GM19043 (cell line): ENCODE data around the gene MACROD2.

Experiments used
- ATAC-seq: cut with Tn5 transposase; IDR thresholded peaks from one replicate; pipeline ENCODE4 v1.9.1; 2021; ENCODE audit warnings: low read depth; ENCODE audit not compliant: unreplicated experiment

Gene MACROD2

DNA sequence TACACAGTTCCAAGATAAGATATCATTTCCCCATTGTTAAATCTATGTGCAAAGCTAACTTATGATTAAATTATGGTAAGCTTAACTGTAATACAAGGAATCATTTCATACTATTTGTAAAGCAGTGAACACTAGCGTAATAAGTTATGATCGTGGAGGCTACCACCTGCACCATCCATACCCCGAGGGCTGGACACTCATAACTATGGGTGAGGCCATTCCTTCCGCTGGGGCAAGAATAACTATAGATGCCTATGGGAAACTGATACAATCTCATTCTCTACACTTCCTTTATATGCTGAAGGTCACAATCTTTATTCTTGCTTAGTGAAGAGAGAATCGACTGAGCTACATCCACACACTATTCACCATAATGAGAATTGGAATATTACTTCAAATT lies 1258.1 kb downstream of the MACROD2 start:
- ATAC-seq = no peak

DNA sequence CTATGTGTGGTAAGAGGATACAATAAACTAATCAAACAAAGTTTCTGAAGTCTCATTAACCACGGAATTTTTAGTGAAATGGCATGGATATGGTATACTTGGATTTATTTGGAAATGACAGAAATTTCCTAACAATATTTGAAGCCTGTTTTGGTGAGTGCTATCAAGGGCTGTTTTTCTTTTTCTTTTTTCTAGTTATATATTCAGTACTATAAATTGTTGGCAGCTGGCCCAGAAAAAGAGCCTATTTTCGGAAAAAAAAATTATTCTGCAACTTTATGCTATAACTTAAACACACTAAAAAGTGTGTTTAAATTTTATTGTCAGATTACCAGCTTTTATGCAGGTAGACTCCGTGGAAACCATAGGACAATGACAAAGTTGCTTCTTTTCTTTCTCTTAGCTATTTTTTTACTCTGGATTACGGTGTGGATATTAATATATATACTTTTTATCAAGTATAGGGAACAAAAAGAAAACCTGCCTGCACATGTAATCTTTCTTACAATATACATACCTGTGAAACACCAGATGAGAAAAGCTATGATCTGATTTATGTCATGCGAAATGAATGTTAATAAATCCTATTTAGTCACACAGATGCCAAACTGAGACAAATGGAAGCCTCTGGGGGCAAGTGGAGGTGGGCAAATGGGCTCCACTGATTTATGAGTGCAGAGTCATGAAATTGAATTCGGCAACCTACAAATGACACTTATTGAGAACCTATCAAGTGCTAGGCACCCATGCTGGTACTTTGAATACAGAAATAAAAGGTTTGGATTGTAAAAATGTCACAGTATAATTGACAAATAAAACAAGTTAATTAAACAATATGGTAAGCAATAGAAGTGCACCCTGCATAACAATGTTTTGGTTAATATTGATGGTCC lies 1261.6 kb downstream of the MACROD2 start:
- ATAC-seq = no peak

DNA sequence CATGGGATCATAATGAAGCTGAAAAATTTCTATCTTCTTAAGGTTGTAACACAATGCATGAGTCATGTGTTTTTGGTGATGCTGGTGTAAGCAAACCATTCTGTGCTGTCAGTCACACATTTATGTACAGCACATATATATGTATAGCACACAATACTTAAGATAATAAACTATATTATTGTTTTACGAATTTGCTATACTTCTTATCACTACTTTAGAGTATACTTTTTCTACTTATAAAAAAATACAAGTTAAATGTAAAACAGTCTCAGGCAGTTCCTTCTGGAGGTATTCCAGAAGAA lies 1262.2 kb downstream of the MACROD2 start:
- ATAC-seq = no peak

DNA sequence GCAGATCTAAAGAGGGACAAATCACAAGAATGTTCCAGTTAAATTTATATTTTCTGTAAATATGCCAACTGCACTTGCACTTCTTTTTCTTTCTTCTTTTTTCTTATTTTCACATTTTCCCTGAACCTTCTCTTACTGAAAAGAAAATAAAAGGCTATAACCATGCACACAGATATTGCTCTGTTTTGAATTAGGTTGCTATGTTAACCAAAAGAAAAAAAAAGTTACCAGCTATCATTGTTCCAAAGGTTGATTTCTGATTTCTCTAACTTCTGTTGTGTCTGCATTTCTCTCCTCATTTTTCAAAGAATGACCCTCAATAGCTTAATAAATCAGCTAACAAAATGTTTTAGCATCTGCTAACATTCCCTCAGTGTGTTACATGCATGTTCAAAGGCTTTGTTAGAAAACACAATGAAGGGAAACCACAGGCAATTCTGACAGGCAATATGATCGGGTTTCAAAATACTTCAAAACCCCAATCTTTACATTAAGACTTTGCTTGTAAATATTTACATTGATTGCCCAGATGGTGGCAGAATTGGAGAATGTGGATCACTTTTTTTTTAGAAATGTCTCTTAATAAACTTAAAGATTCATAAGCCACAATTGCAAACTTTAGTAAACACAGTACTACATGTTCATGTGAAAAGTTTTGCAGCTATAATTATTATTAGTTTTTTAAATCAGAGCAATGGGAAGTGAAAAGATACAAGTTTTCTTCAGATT lies 1270.4 kb downstream of the MACROD2 start:
- ATAC-seq = no peak

DNA sequence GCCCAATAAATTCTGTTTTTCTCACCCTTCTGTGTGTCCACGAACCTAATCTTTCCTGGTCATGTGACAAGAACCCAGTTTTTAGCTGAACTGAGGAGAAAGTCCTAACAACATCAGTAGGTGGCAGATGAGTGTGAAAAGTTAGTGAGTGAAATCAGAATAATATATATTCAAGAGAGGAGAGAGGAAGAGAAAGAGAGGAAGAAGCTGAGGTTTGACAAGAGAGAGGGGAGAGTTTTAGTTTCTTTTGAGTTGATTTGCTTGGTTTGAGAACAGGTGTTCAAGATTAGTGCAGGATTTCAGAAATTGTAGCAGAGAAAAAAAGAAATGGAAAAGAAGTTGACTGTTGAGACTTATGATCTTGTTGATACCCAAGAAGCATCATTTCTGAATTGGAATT lies 1272.6 kb downstream of the MACROD2 start:
- ATAC-seq = no peak

DNA sequence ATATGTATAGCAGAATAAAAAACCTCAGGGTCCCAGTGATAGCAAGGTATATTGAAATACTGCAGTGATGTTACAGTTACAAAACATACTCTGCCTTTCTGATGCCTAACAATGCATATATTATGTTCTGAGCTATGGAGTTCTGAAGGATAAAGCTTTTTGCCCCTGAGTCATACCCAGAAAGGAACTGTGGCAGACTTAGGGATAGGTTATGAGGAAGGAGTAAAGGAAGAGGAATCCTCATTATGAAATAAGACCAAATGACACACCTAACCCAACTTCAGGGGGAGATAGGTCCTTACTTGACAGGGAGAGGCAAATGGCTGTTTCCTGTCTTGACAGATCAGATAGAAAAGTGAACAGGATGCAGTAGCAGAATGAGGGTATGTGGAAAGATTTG lies 1282.7 kb downstream of the MACROD2 start:
- no peak for ATAC-seq

DNA sequence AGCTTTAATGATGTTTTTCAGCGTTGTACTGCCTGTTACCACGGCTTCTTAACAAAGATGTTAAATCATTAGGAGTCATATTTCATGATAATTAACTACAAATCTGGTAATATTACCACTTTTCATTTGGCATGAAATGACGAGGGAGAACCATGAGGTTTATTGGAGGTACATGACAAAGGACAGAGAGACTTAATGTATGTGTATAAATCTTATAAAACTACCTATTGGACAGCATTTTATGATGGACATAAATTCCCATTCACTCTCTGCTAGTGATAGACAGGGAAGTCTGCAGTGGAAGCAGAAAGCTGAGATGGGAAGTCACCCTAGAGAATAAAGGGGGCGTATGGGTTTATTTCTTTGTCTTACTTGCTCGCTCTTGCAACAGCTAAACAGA lies 1292.0 kb downstream of the MACROD2 start:
- ATAC-seq = no peak

DNA sequence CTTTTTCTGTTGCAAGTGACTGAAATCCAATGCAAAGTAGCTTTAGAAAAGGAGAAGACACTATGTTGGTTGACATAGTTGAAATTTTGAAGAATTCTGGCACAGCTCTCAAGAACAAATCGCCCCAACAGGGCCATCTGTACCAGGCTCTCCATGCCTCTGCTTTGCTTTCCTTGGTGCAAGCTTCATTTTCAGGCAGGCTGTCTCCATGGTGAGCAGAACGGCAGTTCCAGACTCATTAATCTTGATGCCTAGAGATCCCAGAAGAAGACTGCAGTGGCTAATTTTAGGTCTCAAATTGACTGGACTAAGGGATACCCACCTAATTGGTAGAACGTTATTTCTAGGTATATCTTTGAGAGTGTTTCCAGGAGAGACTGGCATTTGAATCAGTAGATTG lies 1292.8 kb downstream of the MACROD2 start:
- no peak for ATAC-seq

DNA sequence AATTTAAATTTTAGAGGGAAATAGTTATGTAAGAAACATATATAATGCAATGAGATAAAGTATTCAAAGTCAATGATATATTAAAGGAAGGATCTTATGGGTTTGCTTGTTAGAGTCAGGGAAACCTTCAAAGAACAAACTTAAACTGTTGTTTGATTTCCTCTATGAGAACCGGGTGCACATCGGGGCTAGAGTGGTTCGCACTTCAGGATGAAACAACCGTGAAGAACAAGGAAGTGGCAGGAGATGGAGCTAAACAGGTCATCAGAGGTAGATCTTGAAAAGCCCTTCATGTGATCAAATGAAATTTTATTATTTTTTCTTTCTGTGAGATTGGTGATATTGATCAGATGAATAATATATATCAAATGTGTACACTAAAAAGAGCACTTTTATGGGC lies 1294.0 kb downstream of the MACROD2 start:
- ATAC-seq = no peak

DNA sequence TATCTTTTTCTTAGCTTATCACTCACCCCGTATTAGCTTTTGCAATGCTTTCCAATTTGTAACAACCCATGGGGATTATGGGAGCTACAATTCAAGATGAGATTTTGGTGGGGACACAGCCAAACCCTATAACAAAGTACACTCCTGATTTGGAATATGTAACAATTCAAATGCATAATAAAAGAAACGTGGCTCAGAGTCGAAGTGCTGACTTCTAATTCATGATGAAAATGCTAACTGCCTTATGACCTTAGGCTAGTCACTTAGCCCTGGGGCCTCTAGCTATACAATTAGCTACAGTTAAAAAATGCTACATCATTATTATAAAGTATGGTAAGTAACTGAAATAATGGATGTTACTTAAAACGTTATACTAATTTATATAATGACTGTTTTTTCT lies 1297.1 kb downstream of the MACROD2 start:
- no peak for ATAC-seq

DNA sequence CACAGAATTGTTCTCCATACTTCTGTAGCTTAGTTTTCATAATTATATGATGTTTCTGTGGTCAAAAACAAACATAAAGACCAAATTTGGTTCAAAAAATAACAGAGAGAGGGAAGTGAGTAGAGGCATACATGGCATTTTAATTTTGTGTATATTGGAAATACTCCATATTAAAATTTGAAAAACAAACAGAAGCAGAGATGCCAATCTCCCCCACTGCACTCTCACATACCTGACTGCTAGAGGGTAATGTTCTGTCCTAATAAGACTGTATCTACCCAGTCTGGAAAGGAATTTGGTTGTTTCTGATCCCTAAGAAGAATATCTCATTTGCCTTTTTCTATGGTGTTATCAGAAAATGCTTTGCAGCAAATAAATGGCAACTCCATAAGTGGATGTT lies 1301.1 kb downstream of the MACROD2 start:
- ATAC-seq = no peak

DNA sequence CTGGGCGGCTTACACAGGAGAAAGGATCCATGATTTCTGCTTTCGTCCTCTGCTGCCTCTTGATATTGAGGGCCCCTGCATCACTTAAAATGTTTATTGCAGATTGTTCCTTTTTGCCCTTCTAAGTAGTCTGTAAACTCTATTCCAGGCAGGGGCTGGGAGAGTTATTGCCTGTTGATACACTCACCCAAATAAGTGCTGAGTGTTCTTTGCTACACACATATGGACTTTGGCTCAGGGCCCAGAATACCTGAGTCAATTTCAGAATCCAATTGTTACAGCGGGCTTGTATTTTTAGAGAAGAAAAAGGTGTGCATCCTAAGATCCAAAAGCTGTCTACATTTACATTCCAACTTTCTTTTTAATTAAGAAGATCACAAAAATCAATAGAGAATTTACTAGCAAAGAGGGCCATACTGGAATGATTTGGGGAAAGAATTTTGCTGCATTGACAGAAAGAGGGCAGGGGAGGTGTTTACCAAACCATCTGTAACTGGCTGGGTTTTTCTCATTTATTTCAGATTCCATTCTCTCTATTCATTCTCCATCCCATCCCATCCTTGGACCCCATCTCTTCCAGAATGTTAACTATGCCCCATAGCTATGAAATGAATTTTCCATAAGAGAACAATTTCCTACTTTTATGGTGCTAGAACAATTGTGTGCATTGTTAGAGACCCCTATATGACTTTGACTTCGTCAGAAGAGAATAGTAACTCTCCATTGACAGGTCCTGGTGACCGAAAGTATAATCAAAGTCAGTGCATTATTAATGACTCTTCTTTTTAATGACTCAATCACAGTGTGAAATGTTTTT lies 1302.0 kb downstream of the MACROD2 start:
- ATAC-seq = no peak

DNA sequence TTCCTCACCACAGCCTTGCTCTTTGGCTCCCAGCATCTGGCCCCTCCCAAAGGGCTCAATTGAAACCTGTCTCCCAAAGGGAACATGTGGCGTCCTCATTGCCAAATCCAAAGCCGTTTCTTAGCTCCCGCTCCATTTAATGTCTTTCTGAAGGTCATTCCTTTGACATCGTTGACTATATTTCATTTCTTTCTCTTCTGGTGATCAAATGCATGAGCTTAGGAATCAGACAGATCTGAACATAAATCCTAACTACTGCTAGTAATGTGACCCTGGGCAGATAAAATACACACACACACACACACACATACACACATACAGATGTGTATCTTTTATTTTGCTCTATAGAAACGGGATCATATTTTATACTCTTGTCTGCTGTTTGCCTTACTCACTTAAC lies 1306.8 kb downstream of the MACROD2 start:
- no peak for ATAC-seq

DNA sequence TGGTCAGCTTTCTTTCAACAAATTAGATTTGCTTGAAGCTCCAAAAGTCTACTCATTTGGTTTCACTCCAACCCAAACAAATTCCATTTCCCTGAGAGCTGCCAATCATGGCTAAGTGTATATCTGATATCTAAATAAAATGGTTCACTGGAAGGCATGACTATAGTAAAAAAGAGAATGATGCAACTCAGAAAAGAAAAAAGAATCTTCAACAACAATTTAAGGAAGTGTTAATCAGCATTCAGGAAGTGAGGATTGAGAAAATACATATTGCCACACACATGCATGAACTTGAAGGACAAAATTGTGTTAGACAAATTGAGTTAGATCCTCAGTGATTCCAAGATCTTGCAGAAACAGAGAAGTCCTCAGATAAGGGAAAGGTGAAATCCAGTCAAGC lies 1315.0 kb downstream of the MACROD2 start:
- ATAC-seq = no peak

DNA sequence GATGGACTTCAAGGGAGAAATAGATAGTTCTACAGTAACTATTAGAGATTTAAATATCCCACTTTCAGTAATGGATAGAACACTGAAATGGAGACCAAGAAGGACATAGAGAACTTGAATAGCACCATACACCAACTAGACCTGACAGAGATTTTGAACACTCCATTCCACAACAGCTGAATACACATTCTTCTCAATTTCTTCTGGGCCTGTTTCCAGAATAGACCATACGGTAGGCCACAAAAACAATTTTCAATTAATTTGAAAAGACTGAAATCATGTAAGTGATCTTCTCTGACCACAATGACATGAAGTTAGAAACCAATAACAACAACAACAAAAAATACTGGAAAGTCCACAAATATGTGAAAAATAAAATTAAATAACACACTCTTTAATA lies 1321.2 kb downstream of the MACROD2 start:
- ATAC-seq = no peak

DNA sequence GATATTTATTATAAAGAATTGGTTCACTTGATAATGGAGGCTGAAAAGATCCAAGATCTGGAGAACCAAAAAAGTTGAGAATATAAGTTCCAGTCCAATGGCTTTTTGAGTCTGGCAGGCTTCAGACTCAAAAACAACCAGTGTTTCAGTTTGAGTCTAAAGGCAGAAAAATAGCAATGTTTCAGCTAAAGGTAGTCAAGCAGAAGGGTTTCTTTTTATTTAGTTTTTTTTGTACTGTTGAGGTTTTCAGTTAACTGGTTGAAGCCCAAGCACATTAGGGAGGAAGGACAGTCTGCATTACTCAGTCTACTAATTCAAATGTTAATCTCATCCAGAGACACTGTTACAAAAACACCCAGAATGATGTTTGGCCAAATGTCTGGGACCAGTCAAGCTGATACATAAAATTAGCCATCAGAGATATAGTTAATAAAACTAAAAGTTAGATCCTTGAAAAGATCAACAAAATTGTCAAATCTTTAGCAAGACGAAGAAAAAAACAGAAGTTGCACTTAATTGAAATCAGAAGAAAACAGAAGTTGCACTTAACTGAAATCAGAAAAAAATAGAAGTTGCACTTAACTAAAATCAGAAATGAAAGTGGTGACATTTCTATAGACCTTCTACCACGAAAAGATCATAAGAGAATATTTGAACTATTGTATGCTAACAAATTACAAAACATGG lies 1322.4 kb downstream of the MACROD2 start:
- ATAC-seq = peak; percentile 78

DNA sequence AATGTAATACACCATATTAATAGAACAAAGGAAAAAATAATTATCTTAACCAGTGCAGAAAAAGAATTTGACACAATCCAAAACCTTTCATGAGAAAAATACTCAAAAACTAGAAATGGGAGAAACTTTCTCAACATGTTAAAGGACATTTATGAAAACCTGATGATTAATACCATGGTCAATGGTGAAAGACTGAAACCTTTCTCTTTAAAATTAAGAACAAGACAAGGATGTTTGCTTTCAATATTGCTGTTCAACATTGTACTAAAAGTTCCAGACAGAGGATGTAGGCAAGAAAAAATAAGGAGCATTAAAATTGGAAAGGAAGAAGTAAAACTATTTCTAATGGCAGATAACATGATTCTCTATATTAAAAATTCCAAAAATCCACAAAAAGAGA lies 1323.4 kb downstream of the MACROD2 start:
- peak; percentile 29 for ATAC-seq

DNA sequence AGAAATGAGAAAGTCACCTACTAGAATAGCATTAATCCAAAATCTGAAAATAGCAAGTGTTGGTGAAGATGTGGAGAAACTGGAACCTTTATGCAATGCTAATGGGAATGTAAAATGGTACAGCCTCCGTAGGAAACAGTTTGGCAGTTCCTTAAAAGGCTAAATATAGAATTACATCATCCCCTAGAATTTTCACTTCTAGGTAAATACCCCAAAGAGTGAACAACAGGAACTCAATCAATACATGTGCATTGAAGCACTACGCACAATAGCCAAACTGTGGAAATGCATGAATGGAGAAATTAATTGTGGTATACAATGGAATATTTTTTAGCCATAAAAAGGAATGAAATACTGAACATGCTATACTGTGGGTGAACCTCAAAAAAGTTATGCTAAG lies 1324.1 kb downstream of the MACROD2 start:
- ATAC-seq = no peak

DNA sequence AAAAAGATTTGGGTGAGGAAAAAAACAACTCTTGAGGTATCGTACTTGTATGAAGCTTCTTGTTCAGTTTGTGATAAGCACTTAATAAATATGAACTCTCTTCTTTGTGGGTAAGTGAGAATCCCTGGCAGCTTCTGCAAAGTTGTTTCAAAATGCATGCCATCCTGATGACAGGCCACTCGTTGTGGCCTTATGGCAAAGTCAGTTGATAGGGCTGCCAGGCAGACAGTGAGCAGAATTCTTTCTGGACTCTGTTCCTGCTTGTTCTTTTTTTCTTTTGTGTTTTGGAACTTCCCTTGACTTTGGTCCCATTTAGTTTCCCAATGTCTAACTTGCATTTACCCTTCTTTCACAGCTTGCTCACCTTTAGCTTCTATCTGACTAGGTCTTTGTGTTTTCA lies 1325.6 kb downstream of the MACROD2 start:
- no peak for ATAC-seq

DNA sequence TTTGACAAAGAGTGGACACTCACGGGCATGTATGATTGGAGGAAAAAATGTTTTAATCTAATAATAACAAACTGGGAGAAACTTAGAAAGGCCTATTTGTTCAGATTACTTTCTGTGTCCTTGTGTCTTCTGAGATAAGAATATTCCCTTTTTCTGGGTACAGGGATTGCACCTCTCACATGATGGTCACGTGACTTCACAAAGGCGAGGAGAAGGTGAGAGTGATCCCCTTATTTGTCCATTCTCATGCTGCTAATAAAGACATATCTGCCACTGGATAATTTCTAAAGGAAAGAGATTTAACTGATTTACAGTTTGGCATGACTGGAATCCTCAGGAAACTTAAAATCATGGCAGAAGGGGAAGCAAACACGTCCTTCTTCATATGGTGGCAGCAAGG lies 1331.8 kb downstream of the MACROD2 start:
- no peak for ATAC-seq

DNA sequence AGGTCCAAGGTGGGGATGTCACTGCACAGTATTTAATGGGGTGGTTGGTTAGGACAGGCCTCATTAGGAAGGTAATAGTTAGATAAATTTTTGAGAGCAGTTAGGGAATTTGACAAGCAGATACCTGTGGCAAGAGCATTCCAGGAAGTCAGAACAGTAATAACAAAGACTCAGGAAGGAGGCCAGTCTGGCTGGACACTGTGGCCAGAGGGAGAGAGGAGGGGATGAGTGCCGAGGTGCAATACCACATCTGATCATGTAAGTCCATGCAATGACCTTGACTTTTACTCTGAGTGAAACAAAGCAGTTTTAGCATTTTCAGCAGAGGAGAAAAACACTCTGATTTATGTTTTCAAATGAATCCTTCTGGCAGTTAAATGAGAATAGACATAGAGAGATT lies 1332.8 kb downstream of the MACROD2 start:
- no peak for ATAC-seq
